NCI-H774 (cell line): ENCODE data around the gene ADAMTS4.

Source experiments
- DNase-seq: peaks from one replicate; lab custom pipeline; 2025; lab: John Stamatoyannopoulos, UW

Gene ADAMTS4

DNA sequence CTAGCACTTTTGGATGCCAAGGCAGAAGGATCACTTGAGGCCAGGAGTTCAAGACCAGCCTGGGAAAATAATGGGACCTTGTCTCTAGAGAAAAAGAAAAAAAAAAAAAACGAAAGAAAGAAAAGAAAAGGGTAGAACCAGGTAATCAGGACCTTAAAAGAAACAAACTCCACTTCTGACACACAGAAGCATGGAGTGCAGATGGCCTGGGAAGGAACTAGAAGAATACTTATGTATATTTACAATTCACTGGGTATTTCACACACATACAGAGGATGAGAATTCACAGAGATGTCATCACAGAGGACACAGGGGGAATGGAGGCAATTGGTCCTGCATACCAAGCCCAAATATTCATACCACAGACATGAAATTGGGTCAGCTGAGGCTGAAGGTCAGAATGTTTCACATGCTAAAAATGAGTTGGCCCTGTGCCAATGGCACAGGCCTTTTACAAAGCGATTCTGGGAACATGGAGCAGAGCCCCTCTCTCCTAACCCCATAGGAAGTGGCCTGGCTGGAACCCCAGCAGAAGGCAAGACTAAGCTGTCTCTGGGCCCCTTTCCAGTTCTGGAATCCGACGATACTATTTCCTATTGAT, 26.0 kb downstream of the ADAMTS4 start:
- DNase-seq = no peak

DNA sequence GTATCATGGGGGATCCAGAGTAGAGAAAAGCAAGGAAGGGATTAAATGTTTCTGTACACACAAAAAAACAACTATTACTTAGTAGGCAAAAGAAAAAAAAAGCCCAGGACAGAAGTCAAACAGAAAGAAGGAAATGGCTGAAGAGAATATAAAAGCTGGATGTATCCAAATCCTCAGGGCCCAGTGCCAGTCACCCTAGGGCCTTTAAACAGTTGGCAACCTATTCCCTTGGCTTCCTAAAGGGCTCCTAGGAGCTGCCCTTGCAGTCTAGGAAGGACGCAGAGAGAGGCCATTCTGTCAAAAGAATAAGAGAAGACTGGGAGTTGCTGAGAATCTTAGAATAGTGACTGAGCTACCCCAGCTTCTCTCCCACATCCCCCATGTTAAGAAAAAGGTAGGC, 26.5 kb downstream of the ADAMTS4 start:
- DNase-seq = no peak

DNA sequence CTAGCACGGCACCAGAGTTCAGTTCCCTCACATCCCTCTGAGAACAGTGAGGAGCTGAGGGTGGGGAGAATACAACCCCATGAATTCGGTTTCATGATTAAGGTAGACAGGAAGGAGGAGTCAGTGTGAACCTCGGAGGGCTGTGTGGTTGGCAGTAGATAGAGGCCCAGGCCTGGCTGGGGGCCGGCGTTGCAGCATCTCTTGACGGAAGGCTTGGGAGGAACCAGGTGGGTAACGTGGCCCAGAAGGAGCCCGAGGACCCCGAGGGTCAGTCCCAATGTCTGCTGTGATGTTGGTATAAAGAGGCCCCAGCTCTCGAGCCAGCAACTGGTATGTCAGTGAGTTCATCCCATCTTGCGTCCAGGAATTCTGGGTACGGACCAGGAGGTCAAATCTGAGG, 27.2 kb downstream of the ADAMTS4 start:
- DNase-seq = no peak

DNA sequence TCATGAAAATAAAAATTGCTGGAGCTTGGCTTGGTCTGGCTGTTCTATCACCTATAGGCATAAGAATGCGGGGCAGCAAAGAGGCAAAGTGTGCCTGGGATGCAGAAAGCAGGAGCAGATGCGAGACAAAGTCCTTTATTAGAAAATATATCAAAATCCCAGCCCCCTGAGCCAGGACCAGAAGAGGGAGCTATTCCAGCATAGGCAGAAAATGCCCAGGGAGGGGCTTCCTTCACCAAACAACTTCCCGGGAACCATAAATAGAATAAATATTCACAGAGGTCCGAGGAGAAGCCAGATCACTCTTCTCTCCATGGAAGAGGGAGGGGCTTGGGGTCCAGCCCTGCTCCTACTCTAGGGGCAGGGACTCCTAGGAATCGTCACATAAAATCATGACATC, 27.7 kb downstream of the ADAMTS4 start:
- DNase-seq = no peak

DNA sequence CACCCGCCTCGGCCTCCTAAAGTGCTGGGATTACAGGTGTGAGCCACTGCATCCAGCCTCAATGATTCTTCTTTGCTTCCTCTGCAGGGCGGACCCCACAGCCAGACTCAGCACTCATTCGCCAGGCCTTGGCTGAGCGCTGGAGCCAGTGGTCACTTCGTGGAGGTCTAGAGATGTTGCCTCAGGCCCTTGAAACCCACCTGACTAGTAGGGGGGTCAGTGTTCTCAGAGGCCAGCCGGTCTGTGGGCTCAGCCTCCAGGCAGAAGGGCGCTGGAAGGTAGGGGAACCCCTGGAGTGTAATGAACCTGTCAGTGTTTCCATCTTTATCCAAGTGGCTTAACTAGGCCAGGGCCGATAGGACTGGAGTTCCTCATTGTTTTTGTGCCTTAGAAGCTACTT, 29.9 kb downstream of the ADAMTS4 start:
- DNase-seq = no peak

DNA sequence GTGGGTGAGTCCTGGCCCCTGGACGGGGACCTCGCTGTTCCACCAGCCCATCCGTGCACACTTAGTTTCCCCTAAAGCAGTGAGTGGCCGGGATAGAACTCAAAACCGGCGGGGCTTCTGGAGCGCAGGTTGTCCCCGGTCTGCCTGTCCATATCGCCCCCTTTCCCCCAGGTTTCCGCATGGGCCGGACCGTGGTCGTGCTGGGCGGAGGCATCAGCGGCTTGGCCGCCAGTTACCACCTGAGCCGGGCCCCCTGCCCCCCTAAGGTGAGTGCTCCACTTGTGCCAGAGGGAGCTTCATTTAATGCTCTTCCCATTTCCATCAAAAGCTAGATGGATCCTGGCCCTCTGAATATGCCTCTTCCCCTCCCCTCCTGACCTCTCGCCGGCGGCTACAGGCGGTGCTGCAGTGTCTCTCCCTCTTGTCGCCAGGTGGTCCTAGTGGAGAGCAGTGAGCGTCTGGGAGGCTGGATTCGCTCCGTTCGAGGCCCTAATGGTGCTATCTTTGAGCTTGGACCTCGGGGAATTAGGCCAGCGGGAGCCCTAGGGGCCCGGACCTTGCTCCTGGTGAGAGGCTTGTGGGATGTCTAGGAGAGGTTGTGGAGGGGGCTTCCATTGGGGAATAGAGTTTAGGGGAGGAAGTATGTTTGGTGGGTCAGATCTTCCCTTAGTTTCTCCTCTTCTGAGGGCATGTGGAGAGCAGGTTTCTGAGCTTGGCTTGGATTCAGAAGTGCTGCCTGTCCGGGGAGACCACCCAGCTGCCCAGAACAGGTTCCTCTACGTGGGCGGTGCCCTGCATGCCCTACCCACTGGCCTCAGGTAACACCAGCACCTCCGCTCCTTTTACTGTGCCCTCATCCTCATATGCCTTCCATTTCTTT, 31.9 kb downstream of the ADAMTS4 start:
- no peak for DNase-seq

DNA sequence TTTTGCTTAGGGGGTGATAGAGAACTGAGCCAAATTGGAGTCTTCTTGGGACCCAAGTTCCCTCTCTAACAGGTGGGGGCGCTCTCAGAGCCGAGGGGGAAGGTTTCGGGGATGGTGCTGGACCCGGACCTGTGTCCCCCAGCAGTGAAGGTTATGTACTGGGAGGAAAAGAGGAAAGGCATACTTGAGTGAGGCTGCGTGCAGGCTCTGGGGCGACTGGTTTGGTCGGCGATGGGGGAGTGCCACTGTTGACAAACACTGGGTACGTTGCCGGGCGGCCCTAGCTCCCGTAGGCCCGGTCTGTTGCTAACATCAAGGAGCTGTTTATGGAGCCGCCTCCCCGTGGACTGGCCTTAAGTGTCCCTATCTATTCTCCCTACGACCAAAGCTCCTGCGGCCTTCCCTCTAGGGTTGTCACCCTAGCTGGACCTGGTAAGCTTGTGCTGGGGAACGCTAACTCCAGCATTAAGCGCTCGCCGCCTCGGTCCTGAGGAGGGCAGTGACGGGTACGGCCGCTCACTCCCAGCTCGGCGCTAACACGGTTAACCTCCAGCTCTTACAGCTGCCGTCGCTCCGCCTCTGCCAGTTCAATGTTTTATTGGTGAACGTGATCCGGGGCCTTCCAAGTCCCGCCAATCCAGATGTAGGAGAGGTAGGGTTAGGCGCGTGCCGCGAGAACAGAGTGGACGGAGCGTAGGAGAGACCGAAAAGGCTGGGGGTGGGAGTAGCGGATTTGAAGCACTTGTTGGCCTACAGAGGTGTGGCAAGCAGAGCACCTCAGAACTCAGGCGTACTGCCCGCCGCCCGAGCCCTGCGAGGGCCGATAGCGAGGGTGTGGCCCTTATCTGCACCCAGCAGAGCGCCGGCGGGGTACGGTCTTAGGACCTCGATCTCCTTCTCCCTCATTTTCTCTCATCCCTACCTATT, 32.8 kb downstream of the ADAMTS4 start, which contains the start of gene PPOX:
Gene PPOX (plus strand): TSS at position 685 of the 927 bp plus-strand sequence. CDS start 422 bp downstream, outside the sequence.
- DNase-seq = peak; percentile 97

DNA sequence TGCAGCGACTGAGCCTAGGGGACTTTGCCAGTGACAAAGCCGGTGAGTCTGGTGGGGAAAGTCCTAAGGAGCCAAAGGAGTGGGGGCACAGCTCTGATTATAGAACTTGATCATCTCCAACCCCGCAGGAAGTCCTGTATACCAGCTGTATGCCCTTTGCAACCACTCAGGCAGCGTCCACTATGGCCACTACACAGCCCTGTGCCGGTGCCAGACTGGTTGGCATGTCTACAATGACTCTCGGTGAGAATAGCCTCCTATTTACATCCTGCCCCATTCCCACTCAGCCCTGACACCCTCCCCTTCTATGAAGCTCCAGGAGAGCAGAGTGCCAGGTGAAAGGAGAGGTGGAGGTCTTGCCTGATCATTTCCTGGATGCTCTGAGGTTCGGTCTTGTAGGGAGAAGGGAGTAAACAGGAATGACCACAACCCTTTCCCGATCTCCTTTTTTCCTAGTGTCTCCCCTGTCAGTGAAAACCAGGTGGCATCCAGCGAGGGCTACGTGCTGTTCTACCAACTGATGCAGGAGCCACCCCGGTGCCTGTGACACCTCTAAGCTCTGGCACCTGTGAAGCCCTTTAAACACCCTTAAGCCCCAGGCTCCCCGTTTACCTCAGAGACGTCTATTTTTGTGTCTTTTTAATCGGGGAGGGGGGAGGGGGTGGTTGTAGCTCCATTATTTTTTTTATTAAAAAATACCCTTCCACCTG, 33.8 kb downstream of the ADAMTS4 start:
- DNase-seq = no peak

DNA sequence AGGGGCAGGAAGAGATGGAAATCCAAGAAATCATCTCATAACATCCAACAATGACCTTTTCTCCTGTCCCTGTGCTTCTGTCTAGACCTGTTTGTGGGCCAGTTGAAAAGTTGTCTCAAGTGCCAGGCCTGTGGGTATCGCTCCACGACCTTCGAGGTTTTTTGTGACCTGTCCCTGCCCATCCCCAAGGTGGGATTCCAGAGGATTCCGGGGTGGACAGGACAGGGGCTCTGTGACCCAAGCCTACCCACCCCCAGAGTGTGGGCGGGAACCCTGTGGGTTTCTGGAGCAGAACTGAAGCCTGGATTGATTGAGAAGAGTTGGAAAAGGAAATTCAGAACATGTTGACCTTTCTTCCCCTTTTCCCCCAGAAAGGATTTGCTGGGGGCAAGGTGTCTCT, 35.1 kb downstream of the ADAMTS4 start:
- no peak for DNase-seq

DNA sequence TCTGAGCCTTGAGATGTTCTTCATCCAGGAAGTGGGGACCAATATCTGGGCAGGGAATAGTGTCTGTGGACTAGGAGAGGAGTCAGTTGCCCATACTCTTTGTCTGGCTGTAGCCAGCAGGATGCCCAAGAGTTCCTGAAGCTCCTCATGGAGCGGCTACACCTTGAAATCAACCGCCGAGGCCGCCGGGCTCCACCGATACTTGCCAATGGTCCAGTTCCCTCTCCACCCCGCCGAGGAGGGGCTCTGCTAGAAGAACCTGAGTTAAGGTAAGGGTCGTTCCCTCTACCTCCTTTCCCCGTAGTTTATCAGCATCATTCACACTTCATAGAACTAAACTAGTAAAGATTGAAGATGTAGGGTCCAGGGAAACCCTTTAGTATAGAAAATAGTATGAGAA, 36.0 kb downstream of the ADAMTS4 start:
- no peak for DNase-seq

DNA sequence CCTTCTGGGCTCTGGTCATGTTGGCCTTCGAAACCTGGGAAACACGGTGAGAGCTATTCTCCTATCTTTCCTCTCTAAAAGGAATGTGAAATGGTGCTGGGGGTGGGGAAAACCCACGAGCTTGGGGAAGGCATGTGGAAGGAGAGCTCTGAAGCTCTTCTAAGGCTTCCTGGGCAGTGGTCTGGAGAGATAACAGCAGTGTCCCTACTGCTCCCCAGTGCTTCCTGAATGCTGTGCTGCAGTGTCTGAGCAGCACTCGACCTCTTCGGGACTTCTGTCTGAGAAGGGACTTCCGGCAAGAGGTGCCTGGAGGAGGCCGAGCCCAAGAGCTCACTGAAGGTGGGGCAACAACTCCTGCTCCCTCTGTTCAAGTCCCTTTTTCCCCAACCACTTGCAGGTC, 36.8 kb downstream of the ADAMTS4 start:
- DNase-seq = no peak

DNA sequence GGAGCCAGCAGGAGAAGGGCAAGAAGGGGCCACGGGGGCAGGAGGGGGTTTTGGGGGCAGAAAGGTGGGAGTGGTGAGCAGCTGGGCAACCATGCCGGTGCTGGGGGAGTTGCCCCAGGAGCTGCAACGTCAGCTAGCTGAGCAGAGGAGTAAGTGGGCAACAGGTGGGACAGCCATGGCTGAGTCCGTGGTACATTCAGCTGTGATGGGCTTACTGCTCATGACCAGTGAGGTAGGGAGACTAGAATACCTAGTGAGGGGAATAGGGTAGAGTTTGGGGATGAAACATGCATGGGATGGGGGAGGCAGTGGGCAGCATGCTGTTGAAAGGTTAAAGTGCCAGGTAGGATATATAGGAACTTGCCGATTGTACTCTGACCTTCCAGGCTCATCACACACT, 37.2 kb downstream of the ADAMTS4 start:
- DNase-seq = no peak

DNA sequence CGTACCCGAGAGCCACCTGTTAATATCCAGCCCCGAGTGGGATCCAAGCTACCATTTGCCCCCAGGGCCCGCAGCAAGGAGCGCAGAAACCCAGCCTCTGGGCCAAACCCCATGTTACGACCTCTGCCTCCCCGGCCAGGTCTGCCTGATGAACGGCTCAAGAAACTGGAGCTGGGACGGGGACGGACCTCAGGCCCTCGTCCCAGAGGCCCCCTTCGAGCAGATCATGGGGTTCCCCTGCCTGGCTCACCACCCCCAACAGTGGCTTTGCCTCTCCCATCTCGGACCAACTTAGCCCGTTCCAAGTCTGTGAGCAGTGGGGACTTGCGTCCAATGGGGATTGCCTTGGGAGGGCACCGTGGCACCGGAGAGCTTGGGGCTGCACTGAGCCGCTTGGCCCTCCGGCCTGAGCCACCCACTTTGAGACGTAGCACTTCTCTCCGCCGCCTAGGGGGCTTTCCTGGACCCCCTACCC, 38.1 kb downstream of the ADAMTS4 start:
- no peak for DNase-seq

DNA sequence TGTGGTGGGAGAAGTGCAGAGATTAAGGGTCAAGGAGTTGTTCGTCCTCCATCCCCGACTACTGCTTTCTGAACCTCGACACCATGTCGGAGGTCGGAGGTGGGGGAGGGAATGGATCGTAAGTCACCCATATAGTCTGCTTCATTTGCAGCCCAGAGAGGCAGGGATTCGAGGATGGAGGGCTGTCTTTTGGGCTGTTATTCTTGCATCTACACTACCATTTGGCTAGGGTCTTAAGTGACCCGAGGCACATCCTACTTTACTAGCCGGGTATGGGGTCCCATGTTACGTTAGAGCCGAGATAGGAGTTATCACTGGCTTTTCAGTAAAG, 39.0 kb downstream of the ADAMTS4 start:
- DNase-seq = no peak

DNA sequence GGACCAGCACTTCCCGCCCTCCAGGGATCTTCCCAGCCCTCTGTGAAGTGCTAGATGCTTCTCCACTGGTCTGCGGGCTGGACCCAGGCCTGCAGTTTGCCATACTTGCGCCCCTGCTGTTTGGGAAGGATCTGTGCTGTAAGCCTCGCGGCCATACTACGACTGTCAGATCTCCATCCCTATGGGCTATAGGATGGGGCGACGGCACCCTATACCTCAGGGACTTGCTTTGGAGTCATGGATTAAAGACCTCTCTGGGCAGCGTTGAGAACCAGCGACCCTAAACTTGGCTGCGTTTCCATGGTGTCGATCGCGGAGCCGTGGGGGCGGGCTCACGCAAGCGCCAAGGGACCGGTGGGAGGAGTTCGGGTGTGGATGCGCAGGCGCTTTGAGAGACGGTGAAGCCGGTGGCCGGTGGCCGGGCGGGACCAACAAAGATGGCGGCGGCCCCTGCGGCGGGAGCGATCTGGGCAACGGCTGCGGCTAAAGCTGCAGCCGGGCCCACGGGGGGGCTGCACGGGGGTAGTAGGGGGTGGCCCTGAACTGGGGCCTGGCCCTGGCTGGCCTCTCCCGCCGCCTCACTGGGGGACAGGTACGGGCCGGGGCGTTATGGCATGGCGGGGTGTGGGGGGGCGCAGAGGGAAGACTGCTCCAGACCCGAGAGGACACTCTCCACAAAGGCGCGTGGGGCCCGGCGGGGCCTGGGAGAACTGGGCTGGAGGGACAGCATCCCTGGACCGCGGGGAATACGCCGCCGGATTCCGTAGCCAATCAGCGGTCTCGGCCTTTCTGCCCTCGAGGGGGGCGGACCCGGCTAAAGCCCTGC, 39.6 kb downstream of the ADAMTS4 start, which contains the start of gene USP21:
Gene USP21 (plus strand): TSS at position 414 of the 826 bp plus-strand sequence. CDS start 1,141 bp downstream, outside the sequence.
- DNase-seq = peak; percentile 88

DNA sequence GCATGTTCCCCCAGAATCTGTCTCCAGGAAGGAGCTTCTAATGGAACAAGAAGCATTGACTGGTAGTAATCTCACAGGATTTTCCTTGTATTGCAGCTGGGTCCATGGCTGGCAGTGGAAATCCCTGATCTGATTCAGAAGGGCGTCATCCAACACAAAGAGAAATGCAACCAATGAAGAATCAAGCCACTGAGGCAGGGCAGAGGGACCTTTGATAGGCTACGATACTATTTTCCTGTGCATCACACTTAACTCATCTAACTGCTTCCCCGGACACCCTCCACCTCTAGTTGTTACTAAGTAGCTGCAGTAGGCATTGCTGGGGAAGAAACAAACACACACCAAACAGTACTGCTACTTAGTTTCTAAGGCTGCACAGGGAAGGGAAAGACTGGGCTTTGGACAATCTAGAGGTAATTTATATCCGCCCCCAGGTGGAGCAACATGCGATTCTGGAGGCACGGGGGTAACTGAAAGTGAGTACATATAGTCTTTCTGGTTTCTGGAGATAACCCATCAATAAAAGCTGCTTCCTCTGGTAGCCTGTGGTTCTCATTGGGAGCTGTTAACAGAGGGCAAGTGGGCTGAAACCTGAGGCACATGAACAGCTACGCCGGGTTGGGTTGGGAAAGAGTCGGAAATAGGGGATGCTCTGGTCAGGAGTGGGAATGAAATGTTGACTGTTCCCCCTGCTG, 40.4 kb downstream of the ADAMTS4 start:
- DNase-seq = no peak

DNA sequence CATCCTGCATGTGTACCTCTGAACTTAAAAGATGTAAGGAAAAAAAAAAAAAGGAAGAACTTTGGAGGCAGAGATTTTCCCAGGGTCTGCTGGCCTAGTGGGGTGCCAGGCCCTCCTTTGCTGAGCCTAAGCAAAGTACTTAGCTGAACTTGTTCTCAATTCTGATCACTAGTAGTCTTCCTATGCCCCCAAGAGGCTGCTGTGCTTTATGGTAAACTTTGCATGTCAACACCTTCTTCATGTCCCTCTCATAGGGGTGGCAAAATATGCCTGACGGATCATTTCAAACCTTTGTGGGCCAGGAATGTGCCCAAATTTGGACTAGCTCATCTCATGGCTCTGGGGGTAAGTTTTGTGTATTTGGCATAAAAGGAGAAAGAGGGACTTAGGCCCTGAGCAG, 41.0 kb downstream of the ADAMTS4 start:
- no peak for DNase-seq

DNA sequence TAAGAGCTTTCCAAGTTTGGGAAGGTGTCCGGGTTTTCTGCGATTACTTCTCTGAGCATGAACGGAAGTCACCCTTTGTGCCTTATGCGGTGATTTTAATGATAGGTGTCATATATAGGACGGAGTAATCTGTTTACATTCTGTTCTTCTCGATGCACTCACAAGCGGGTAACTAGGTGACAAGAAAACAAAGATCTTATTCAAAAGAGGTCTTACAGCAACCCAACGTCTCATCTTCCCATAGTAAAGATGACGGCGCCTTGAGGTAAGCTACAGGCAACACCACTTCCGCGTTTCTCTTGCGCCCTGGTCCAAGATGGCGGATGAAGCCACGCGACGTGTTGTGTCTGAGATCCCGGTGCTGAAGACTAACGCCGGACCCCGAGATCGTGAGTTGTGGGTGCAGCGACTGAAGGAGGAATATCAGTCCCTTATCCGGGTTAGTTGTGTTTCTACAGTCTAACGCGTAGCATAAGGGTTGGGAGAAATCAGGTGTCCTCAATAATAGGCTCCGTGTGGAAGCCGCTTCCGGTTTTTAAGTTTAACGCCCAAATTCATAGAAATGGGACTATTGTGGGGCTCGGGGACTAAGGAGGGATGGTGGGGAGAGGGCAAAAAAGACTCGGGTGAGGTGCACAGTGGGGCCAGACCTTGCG, 45.0 kb downstream of the ADAMTS4 start, which contains the start of gene UFC1:
Gene UFC1 (plus strand): TSS at position 297 of the 656 bp plus-strand sequence. CDS start 20 bp downstream, at position 317.
- DNase-seq = peak; percentile 88

DNA sequence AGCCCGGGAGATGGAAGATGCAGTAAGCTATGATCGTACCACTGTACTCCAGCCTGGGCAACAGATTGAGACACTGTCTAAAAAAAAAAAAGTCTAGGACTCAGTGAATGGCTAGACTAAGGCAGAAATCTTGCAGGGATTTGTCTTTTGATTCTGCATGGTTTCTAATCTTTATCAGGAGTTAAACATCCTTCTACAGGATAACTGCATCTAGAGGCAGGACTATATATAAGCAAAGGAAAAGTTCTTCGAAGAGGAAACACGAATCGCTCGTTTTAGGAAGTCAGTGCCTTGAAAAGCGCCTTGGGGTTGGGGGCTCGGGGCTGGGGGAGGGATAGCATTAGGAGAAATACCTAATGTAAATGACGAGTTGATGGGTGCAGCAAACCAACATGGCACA, 45.7 kb downstream of the ADAMTS4 start:
- no peak for DNase-seq
